Measurements from ENCODE around the gene DYNC1LI1. TPM values are rescaled to one million over a fixed set of nuclear protein-coding genes. Genes with fewer than 3 reads are reported as not detected.

Gene DYNC1LI1
- total and polyA plus RNA-seq, 9 of the 15 experiments (the other 6 are each of a cell fraction or from before 2014, with no cell fraction given), result 21.0 to 85.4 (median 61.3) TPM

GRCh38 chr3:32571192-32571485, 481 bp upstream of the DYNC1LI1 start (continued):
- no peak for TF ChIP-seq ZNF395 (CRISPR knock-in tag; IDR thresholded peaks at IDR 0.05)
- no peak for TF ChIP-seq RBM15 (IDR thresholded peaks at IDR 0.05; ENCODE audit: insufficient read depth, low read length)
- TF ChIP-seq KLF13 (tag; IDR thresholded peaks at IDR 0.05; ENCODE audit: borderline replicate concordance, low read depth), result no peak
- no peak; the same call in 1 of the 2 replicates for TF ChIP-seq CREM (IDR thresholded peaks at IDR 0.05; ENCODE audit: low read depth)
- TF ChIP-seq ZNF449 (CRISPR knock-in tag; IDR thresholded peaks at IDR 0.05), result no peak
- no peak for TF ChIP-seq KLF1 (tag; IDR thresholded peaks at IDR 0.05)
- no peak for TF ChIP-seq SOX6 (IDR thresholded peaks at IDR 0.05)
- no peak for TF ChIP-seq RBM34 (IDR thresholded peaks at IDR 0.05; ENCODE audit: borderline replicate concordance, insufficient read depth, low read length)
- no peak for TF ChIP-seq GTF3C2 (IDR thresholded peaks at IDR 0.05; ENCODE audit: borderline replicate concordance, extremely low read depth, insufficient read length)
- TF ChIP-seq PHF21A (IDR thresholded peaks at IDR 0.05; ENCODE audit: borderline replicate concordance, low read depth), result no peak
- no peak; the same call in 1 of the 2 replicates for TF ChIP-seq ZNF740 (CRISPR knock-in tag; IDR thresholded peaks at IDR 0.05)
- no peak for TF ChIP-seq ZNF740 (tag; IDR thresholded peaks at IDR 0.05)
- no peak for TF ChIP-seq ZSCAN29 (IDR thresholded peaks at IDR 0.05)
- no peak for TF ChIP-seq ARID4B (CRISPR knock-in tag; IDR thresholded peaks at IDR 0.05)

All from K562 (cell line).